ELF-1 (cell line): ENCODE measurements around the gene CYP3A4.
"Not testable (repeated sequence)": the region's sequence is repeated elsewhere in the genome, so short reads cannot be mapped to it uniquely, and the experiment has no call there.

Source experiments
- DNase-seq: peaks from one replicate; pipeline ENCODE4 v3.0.0-alpha.2; 2016; ENCODE audit warnings: low read depth, low spot score

Gene CYP3A4

GRCh38 chr7:99792967-99793366 is 9.0 kb upstream of the CYP3A4 start:
- no peak for DNase-seq

- no peak for DNase-seq
Observed at GRCh38 chr7:99791667-99792369, 7.8 kb upstream of the CYP3A4 start.

GRCh38 chr7:99791021-99791420 is 7.0 kb upstream of the CYP3A4 start:
- no peak for DNase-seq

- DNase-seq = no peak
Observed at GRCh38 chr7:99790407-99790806, 6.4 kb upstream of the CYP3A4 start.

- DNase-seq = no peak
Observed at GRCh38 chr7:99789441-99790070, 5.6 kb upstream of the CYP3A4 start.

GRCh38 chr7:99788554-99788953 is 4.6 kb upstream of the CYP3A4 start:
- DNase-seq = no peak

- no peak for DNase-seq
Observed at GRCh38 chr7:99786726-99787335, 2.8 kb upstream of the CYP3A4 start.

GRCh38 chr7:99785654-99786053 is 1.7 kb upstream of the CYP3A4 start:
- not testable (repeated sequence) for DNase-seq

- no peak for DNase-seq
Observed at GRCh38 chr7:99782012-99782953, 1.7 kb downstream of the CYP3A4 start.

- no peak for DNase-seq
Observed at GRCh38 chr7:99780588-99780987, 3.4 kb downstream of the CYP3A4 start.

GRCh38 chr7:99779949-99780348 is 4.0 kb downstream of the CYP3A4 start:
- DNase-seq = no peak

GRCh38 chr7:99778880-99779279 is 5.1 kb downstream of the CYP3A4 start:
- DNase-seq = no peak

GRCh38 chr7:99773395-99773794 is 10.6 kb downstream of the CYP3A4 start:
- DNase-seq = not testable (repeated sequence)

- DNase-seq = no peak
Observed at GRCh38 chr7:99772565-99772964, 11.4 kb downstream of the CYP3A4 start.

GRCh38 chr7:99769494-99769893 is 14.5 kb downstream of the CYP3A4 start:
- not testable (repeated sequence) for DNase-seq

- no peak for DNase-seq
Observed at GRCh38 chr7:99768471-99768870, 15.5 kb downstream of the CYP3A4 start.

GRCh38 chr7:99767662-99768061 is 16.3 kb downstream of the CYP3A4 start:
- no peak for DNase-seq

- DNase-seq = no peak
Observed at GRCh38 chr7:99766484-99767099, 17.4 kb downstream of the CYP3A4 start.

GRCh38 chr7:99764478-99764877 is 19.5 kb downstream of the CYP3A4 start:
- DNase-seq = no peak

GRCh38 chr7:99762680-99763327 is 21.2 kb downstream of the CYP3A4 start:
- no peak for DNase-seq

GRCh38 chr7:99755085-99755484 is 28.9 kb downstream of the CYP3A4 start:
- no peak for DNase-seq
